Choroid plexus epithelial cell (primary cell): ENCODE results near the gene ZFP36L1.
"Not testable (repeated sequence)": the region's sequence is repeated elsewhere in the genome, so short reads cannot be mapped to it uniquely, and the experiment has no call there.

Experiments
- DNase-seq: peaks from one replicate; pipeline ENCODE4 v3.0.0-alpha.2; 2010; ENCODE audit warnings: low read depth
- H3K4me3 ChIP-seq: 2 replicates; pipeline ENCODE4 v1.5.1; 2011; ENCODE audit warnings: low read depth, mild to moderate bottlenecking, control low read depth, low read length, moderate library complexity
- CTCF ChIP-seq: conservative IDR thresholded peaks from 2 replicates; pipeline ENCODE4 v1.5.1; 2011; ENCODE audit warnings: low read depth, mild to moderate bottlenecking, control low read depth, inconsistent platforms, low read length, moderate library complexity

Gene ZFP36L1

DNA sequence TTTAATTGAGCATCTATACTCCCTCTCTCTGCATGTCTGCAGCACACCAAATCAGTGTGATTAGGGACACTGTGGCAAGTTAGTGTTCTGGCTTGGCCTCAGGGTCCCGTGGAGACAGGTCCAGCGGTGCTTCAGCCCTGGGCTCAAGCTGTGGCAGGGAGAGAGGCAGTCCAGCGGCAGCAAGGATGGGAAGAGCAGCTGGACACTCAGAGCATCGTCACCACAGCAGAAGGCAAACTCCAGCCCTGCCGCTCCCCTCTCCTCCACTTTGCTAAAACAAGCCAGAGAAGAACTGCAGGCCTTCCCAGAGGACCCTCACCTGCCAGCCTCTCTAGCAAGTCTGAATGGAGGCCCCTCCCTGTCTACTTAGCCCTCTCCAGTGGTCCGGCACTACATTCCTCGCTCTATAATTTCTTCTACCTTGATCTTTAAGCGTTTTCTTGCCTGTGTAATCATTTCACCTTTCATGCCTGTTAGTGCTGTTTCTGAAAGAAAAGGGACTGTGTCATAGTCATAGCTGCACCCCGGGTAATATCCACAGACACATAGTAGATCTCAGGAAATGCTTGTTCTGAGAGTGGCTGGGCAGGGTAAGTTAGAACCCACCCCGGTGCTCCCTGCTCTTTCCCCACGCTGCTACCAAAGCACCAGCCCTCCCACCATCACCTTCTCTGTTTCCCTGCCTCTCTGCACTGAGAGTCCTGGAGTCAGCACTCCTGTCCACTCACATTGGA is 22.1 kb downstream of the ZFP36L1 start:
- no peak for DNase-seq
- no peak for TF ChIP-seq CTCF
- no peak overlapping the region for H3K4me3 ChIP-seq

DNA sequence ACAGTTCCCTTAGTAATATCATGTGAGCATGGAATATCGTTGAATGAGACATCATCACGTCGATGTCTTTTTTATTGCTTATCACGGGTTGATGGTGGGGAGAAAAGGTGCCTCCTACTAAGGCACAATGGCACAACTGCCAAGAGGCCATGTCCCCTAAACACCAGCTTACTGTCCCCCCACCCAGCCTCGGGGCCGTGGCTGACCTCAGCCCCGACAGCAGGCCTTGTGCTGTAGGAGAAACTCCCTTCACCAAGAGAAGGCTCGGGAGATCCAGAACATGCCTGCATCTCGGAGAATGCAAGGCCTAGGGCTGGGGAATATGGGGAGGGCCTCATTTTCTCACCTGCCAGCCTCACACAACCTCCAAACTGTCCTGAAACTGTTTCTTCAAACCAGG is 22.8 kb downstream of the ZFP36L1 start:
- DNase-seq: no peak
- no peak overlapping the region for H3K4me3 ChIP-seq
- TF ChIP-seq CTCF: no peak

DNA sequence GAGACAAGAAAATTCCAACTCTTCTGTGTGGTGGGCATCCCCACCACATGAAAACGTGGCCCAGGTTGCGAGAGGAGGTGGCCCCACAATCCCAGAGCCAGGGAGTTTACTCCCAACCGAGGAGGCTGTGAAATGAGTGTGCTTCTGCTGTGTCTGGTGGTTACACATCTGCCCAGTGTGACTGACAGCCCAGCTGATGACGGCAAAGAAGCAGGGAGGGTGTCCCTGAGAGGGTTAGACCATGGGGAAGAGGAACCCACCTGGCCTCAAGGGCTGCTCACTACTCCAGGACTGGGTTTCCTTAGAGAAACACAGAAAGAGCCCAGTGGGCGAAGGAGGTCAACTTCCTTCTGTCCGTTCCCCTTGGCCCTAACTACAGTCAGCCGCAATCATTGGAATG is 24.6 kb downstream of the ZFP36L1 start:
- DNase-seq: no peak
- H3K4me3 ChIP-seq: no peak overlapping the region
- TF ChIP-seq CTCF: no peak

DNA sequence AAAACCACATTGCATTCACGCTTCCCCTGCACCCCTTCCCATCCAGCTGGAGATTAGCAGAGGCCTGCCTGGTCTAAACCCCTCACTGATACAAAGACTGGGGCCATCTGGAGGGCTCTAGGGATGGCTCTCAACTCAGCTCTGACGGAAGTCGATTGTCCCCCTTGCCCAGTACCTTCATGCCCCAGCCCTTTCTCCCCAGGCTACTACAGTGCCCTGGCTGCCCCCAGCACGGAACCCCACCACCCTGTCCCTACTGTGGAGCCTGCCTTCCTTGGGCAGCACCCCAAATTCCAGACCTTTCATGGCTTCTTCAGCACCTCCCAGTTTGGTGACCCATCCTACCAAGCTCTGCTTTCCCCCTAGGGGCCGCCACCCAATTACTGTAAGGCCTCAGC is 25.6 kb downstream of the ZFP36L1 start:
- no peak overlapping the region for H3K4me3 ChIP-seq
- no peak for TF ChIP-seq CTCF
- DNase-seq: no peak

- DNase-seq: no peak
- H3K4me3 ChIP-seq: no peak overlapping the region
- TF ChIP-seq CTCF: no peak
These were observed 26.3 kb downstream of the ZFP36L1 start for GRCh38 chr14:68766299-68767247.

GRCh38 chr14:68763843-68764242 is 29.0 kb downstream of the ZFP36L1 start:
- H3K4me3 ChIP-seq, DNase-seq: not testable (repeated sequence)

DNA sequence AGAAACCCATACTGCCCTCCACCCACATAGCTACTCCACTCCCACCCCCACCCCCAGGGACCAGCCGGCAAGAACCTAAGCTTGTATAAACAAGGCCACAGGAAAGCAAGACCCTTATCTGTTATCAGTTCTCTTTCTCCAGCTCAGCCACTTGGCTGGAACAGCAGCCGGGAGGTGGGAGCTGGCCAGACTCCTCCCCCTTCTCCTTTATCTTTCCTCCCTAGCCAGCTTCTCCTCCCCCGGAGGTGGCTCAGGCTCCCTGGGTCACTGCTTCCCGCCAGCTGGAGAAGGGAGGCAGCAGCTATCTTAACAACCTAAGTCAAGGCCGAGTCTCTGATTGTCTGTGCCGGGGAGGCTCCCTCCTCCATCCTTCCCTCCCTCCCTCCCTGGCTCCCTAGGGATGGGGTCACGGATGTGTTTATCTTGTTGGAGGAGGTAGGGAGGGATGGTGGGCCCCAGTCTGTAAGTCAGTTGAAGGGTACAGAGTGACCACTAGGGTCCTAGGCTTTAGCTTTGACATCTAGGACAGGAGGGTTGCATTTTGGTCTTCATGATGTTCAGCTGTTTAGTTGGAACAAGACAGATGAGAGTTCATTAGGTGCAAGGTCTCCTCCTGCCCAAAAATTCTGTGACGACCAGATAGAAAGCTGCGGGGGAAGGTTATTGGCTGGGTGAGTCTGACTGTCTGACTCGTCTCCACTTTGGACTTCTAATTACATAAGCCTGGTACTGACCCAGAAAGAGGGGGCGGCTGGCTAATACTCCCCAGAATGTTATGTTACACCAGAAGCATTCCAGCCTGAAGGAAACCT is 29.7 kb downstream of the ZFP36L1 start:
- peak; percentile 35 for DNase-seq
- H3K4me3 ChIP-seq: no peak overlapping the region
- TF ChIP-seq CTCF: no peak
